DOHH2 (cell line): ENCODE data around the gene CTDSP1.

ENCODE experiments used
- CTCF ChIP-seq: fragments of 200-600 bp; sonication (generic); IDR thresholded peaks from one replicate; pipeline ENCODE4 v1.5.1; 2014; ENCODE audit warnings: antibody characterized with exemption, mild to moderate bottlenecking, low read depth, low read length; ENCODE audit not compliant: poor library complexity, severe bottlenecking
- EZH2phosphoT487 ChIP-seq: fragments of 200-600 bp; sonication (generic); IDR thresholded peaks from 2 replicates; pipeline ENCODE4 v1.6.1; 2017; ENCODE audit warnings: borderline replicate concordance, mild to moderate bottlenecking, antibody characterized with exemption, low read length, moderate library complexity, mixed read lengths

- no peak for TF ChIP-seq CTCF
- no peak for TF ChIP-seq EZH2phosphoT487
Observed at GRCh38 chr2:218364196-218364595, 35.5 kb upstream of the CTDSP1 start.
